Thymus (tissue), 11 donors: ENCODE data around the gene STARD8. TPM values are rescaled to one million over a fixed set of nuclear protein-coding genes. Genes with fewer than 3 reads are reported as not detected.
A peak's percentile ranks its signal among the peaks of the same experiment; 100 is the strongest.

ENCODE experiments used
- DNase-seq, 9 donors: peaks; one replicate each; pipeline ENCODE4 v3.0.0-alpha.2; 2013; ENCODE audit warnings: low spot score in 9 of 9, low read depth in 6 of 9, missing footprints in 1 of 9
- H3K27ac ChIP-seq, 2 donors: one replicate each; pipeline ENCODE4 v1.5.1; 2013; ENCODE audit warnings: control low read depth in 1 of 2, low read depth in 1 of 2, low read length in 1 of 2, mild to moderate bottlenecking in 1 of 2, moderate library complexity in 1 of 2
- H3K27me3 ChIP-seq, 2 donors: one replicate each; pipeline ENCODE4 v1.5.1; 2013; ENCODE audit warnings: low read length in 1 of 2; ENCODE audit not compliant: control insufficient read depth in 2 of 2, insufficient read depth in 1 of 2
- H3K36me3 ChIP-seq, 2 donors: one replicate each; pipeline ENCODE4 v1.5.1; 2013; ENCODE audit warnings: low read length in 1 of 2, mild to moderate bottlenecking in 1 of 2, moderate library complexity in 1 of 2; ENCODE audit not compliant: control insufficient read depth in 2 of 2, insufficient read depth in 2 of 2
- H3K4me1 ChIP-seq, 2 donors: one replicate each; pipeline ENCODE4 v1.5.1; 2013; ENCODE audit warnings: low read length in 2 of 2; ENCODE audit not compliant: control insufficient read depth in 2 of 2, insufficient read depth in 2 of 2
- H3K4me3 ChIP-seq, 2 donors: one replicate each; pipeline ENCODE4 v1.5.1; 2013; ENCODE audit warnings: low read length in 2 of 2, control low read depth in 1 of 2, mild to moderate bottlenecking in 1 of 2
- H3K9me3 ChIP-seq, 2 donors: one replicate each; pipeline ENCODE4 v1.5.1; 2013; ENCODE audit warnings: low read length in 1 of 2, mild to moderate bottlenecking in 1 of 2; ENCODE audit not compliant: control insufficient read depth in 2 of 2, insufficient read depth in 1 of 2
- WGBS: extraction: QIAGEN DNeasy Blood & Tissue Kit; methylation state at CpG from one replicate; pipeline ENCODE4 v1.1.7; 2013; 5-methylcytosine and 5-hydroxymethylcytosine counted together
- polyA plus RNA-seq: library from polyadenylated mRNA; stranded (reverse); fragments of 200-250 nt; gene quantifications from one replicate; pipeline ENCODE4 v1.2.3, GENCODE V29; 2013
- total RNA-seq: library from RNA; stranded (reverse); fragments of 120-200 nt; gene quantifications from one replicate; pipeline ENCODE4 v1.2.4, GENCODE V29; 2013
- donor health status: healthy.

Gene STARD8
- total and polyA plus RNA-seq, 2 donors: 1.9 to 2.8 TPM

DNA sequence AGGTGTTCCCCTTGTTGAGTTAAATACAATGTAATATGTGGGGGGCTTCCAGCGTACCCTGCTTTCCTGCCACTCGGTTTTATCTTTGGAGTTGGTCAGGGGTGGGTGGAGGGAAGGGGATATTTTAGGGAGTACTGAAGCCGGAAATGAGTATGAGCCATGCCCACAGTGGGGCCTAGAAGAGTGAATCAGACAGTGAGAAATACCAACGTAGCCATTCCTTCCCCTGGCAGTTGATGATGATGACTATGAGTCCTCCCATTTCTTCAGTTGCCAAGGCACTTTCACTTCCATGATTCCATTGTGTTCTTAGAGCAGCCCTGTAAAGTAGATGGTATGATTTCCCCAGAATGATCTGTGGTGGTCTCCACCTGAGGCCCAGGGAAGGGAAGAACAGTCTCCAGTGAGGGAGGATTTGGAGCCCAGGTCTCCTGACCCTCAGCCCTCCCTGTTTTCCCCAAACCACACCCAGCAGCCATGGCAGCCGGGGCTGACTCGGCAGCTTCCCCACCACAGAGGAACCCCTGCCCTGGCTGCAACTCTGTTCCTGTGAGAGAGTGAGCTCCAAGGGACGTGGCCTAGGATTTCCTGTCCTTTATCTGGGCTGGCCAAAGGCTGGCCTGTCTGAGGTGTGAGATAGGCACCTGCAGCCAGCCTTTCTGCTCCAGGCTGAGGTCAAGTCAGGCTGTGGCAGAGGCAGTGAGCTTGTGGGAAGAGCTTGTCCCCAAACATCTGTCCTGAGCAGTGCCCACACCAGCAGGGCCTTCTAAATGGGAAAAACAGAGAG is 52.7 kb downstream of the STARD8 start:
- no peak overlapping the region for H3K27ac ChIP-seq
- H3K4me1 ChIP-seq: peaks cover 0 to 25% of the 10 kb centered on the region in 2 donors
- no peak for DNase-seq
- H3K9me3 ChIP-seq: no peaks in the 10 kb centered on the region
- H3K36me3 ChIP-seq: no peaks in the 10 kb centered on the region
- 54% methylated on average over 7 of the region's 7 CpGs for WGBS
- H3K4me3 ChIP-seq: no peak overlapping the region
- peaks cover 0 to 5% of the 10 kb centered on the region in 2 donors for H3K27me3 ChIP-seq

GRCh38 chrX:68703369-68703768 is 55.9 kb downstream of the STARD8 start:
- Histone ChIP-seq H3K9me3 (no peaks in the 10 kb centered on the region), H3K4me1 (peaks cover 0 to 14% of the 10 kb centered on the region in 2 donors), H3K36me3 (no peaks in the 10 kb centered on the region), H3K4me3 (no peak overlapping the region), H3K27me3 (no peaks in the 10 kb centered on the region), H3K27ac (no peak overlapping the region)
- DNase-seq: no peak
- WGBS: 50% methylated on average over 5 of the region's 5 CpGs

DNA sequence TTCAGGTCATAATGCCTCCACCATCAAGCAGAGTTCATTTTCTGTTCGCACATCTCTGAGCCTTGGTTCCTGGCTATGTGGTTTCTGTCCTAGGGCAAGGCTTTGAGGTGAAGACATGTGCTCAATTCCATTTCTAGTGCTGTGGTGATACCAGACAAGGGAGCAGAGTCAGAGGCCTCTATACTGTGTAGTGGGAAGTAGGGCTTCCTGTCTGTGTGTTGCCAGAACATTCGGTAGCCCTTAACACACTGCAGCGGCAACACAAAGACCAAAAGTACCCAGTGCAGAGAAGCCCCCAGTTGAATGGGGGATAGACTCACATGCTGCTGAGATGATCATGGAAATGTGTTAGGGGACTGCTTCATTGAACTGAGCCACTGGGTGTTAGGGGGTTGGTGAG is 56.4 kb downstream of the STARD8 start:
- Histone ChIP-seq H3K4me1 (peaks cover 0 to 14% of the 10 kb centered on the region in 2 donors), H3K27me3 (no peaks in the 10 kb centered on the region), H3K27ac (no peak overlapping the region), H3K36me3 (no peaks in the 10 kb centered on the region), H3K9me3 (no peaks in the 10 kb centered on the region), H3K4me3 (no peak overlapping the region)
- 28% methylated on average over 3 of the region's 3 CpGs for WGBS
- peak in 2 of 9 donors; percentile 2 to 47 for DNase-seq

- Histone ChIP-seq H3K4me1 (peaks cover 0 to 14% of the 10 kb centered on the region in 2 donors), H3K4me3 (no peak overlapping the region), H3K27me3 (no peaks in the 10 kb centered on the region), H3K27ac (no peak overlapping the region), H3K36me3 (no peaks in the 10 kb centered on the region), H3K9me3 (no peaks in the 10 kb centered on the region)
- no peak for DNase-seq
- WGBS: 98% methylated on average over 5 of the region's 5 CpGs
Observed at GRCh38 chrX:68705986-68706385, 58.5 kb downstream of the STARD8 start.

DNA sequence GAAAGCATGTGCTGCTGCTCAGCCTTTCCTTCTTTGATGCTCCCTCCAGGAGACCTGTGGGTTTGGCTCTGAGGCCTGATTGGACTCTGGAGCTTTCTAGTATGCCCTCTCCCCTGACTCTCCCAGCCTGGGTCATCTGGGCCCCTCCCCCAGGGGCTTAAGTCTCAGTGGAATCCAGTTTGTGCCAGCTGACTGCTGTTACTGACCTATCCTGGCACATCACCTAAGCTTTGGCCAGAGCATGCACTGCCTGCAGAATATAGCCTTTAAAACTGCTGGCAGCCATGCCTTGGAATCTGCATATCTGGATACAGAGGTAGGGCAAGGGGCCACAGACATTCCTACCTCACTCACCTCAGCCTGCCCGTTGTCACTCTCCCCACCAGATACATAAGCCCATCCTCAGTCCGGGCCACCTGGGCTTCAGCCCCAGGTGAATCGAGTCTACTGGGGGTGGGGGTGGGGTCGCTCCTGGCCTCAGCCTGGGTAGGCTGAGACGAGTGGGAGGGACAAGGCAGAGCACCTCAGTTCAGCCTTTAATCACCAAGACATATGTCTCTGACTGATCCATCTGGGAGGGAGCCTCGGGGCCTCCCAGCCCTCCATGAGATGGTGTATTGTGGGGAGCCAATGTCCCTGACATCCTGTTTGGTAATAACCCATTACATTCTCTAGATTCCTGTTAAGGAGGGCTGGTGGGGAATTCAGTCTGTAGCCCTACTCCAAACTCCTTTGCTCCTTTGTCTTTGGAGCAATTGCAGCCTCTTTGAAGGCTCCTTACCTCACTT is 61.2 kb downstream of the STARD8 start:
- peaks cover 0 to 8% of the 10 kb centered on the region in 2 donors for H3K4me1 ChIP-seq
- no peaks in the 10 kb centered on the region for H3K36me3 ChIP-seq
- H3K27me3 ChIP-seq: no peaks in the 10 kb centered on the region
- H3K27ac ChIP-seq: no peak overlapping the region
- no peak for DNase-seq
- no peak overlapping the region for H3K4me3 ChIP-seq
- 90% methylated on average over 6 of the region's 6 CpGs for WGBS
- H3K9me3 ChIP-seq: no peaks in the 10 kb centered on the region

DNA sequence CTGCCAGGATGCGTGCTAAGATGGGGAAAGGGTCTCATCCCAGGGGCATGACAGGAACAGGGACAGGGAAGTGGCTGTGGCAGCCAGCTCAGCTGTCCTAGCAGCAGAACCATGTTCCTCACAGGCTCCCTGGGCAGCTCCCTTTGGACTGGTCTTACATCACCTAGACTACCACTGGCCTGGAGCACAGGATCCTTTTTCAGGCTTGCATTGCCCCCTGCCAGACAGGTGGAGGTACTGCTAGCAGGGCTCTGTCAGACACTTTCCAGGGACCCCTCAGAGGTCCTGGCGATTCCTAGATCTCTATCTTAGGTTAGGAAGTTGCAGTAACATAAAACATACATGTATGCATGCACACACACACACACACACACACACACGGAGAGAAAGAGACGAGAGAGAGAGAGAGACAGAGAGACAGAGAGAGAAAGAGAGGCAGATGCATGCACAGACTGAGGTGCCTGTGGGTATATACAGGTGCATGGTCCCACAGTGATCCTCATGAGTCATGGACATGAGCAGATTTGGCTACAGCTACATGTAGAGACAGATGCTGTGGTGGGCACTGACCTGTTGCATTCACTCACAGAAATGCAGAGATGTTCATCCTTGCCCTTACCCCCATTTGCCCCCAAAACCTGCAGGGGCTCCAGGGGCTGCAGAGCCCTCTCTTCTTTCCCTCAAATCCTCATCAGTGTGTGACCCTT is 63.6 kb downstream of the STARD8 start:
- DNase-seq: no peak
- Histone ChIP-seq H3K27ac (no peak overlapping the region), H3K4me3 (no peak overlapping the region)

GRCh38 chrX:68711845-68712244 is 64.4 kb downstream of the STARD8 start:
- Histone ChIP-seq H3K4me1 (no peaks in the 10 kb centered on the region), H3K4me3 (no peak overlapping the region), H3K9me3 (no peaks in the 10 kb centered on the region), H3K36me3 (no peaks in the 10 kb centered on the region), H3K27me3 (no peaks in the 10 kb centered on the region), H3K27ac (no peak overlapping the region)
- WGBS: 80% methylated on average over 5 of the region's 5 CpGs
- no peak for DNase-seq

More for the DNA sequence above, 63.6 kb downstream of the STARD8 start:
- Histone ChIP-seq H3K27me3 (no peaks in the 10 kb centered on the region), H3K36me3 (no peaks in the 10 kb centered on the region), H3K4me1 (no peaks in the 10 kb centered on the region), H3K9me3 (no peaks in the 10 kb centered on the region)
- WGBS: 80% methylated on average over 4 of the region's 4 CpGs

DNA sequence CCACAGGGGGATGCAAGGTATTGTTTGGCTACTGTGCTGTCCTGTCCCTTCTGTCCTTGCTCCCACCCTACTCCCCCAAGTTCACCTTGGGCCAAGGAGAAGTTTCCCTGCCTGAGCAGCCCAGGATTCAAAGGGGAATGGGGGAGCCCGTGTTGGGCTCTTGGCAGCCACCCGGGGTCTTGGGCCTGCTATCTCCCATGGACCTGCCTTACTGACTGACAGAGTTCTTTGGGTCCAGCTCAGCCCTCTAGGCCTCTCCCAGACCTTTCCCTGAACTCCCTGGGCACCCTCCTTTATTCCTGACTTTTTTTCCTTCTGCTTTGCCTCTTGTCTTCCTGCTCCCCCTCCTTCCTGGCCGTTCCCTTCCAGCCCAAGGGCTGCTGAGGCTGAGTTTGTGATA is 67.4 kb downstream of the STARD8 start:
- no peak for DNase-seq
- Histone ChIP-seq H3K9me3 (no peaks in the 10 kb centered on the region), H3K4me1 (no peaks in the 10 kb centered on the region), H3K36me3 (no peaks in the 10 kb centered on the region), H3K27ac (no peak overlapping the region), H3K27me3 (no peaks in the 10 kb centered on the region), H3K4me3 (no peak overlapping the region)
- WGBS: 93% methylated on average over 3 of the region's 3 CpGs

DNA sequence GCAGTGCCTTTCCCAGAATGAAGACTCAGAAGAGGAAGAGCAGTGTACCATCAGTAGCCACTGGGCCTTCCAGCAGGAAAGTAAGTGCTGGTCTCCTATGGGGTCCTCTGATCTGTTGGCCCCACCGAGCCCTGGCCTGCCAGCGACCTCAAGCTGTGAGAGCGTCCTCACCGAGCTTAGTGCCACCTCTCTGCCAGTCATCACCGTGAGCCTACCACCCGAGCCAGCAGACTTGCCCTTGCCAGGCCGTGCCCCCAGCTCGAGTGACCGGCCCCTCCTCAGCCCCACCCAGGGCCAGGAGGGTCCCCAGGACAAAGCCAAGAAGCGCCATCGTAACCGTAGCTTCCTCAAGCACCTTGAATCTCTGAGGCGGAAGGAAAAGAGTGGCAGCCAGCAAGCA is 69.7 kb downstream of the STARD8 start:
- no peak for DNase-seq
- WGBS: 96% methylated on average over 13 of the region's 13 CpGs
- H3K9me3 ChIP-seq: no peaks in the 10 kb centered on the region
- no peaks in the 10 kb centered on the region for H3K27me3 ChIP-seq
- H3K27ac ChIP-seq: no peak overlapping the region
- H3K36me3 ChIP-seq: no peaks in the 10 kb centered on the region
- no peaks in the 10 kb centered on the region for H3K4me1 ChIP-seq
- no peak overlapping the region for H3K4me3 ChIP-seq
